ENCODE data around the gene DNAJC5G.
"Not testable (repeated sequence)": the region's sequence is repeated elsewhere in the genome, so short reads cannot be mapped to it uniquely, and the experiment has no call there.

The DNAJC5G gene

GRCh38 chr2:27255187-27255586, 20.0 kb upstream of the DNAJC5G start:
- no peak for DNase-seq

DNA sequence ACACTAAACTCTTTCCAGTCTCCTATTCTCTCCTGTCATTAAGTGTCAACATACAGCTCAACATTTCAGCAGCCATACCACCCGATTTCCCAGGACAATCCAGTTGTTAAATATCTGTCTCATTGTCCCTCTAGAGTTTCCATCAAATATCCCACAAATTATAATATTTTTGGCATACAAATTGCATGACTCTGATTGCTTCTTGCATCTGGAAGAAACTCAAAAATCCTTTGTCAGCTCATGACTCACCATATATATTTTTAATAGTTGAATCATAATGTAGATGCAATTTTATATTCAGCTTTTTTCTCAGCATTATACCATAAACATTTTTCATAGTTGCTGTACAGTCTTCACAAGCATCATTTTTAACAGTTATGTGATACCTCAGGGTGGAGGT, 19.6 kb upstream of the DNAJC5G start:
- DNase-seq: no peak

DNA sequence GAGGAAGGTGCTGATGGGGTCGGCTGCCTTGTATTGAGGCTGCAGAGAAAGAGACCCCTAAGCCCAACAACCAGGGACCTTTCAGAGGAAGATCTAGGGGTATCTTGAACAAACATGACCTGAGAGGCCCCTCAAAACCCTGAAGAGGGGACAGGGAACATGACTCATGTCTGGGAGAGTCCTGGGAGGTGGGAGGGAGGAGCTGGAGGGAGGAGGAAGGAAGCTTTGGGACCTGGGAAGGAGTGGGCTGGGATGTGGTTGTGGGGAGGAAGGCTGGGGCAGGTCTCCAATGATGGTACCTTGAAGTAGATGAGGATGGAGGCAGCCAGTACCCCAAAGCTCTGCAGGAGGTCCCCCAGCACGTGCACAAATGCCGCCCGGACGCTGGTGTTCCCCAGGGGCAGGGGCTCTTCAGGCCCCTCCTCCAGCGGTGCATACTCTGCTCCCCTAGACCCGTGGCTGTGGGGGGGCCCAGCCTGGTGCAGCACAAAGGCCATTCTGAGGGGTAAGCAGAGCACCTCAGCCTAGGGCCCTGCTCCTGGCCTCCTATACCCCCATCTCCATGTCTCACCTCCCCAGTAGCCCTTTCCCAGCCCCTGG, 18.3 kb upstream of the DNAJC5G start:
- no peak for DNase-seq

DNA sequence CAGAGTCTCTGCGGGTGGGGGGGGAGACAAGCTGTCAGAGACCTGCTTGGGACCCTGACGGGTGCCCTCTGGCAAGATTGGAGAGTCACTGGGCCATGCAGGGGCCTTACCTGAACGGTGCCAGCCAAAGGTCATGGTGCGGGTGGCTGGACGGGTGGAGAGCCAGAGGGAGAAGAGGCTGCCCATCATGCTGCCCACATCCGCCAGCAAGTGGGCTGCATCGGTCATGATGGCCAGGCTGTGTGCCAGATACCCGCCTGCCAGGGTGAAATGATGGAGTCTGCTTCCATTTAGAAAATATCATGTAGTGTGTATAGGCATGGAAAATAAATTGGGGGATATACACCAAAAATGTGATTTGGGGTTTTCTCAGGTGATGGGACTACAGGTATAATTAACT, 17.2 kb upstream of the DNAJC5G start:
- DNase-seq: no peak

DNA sequence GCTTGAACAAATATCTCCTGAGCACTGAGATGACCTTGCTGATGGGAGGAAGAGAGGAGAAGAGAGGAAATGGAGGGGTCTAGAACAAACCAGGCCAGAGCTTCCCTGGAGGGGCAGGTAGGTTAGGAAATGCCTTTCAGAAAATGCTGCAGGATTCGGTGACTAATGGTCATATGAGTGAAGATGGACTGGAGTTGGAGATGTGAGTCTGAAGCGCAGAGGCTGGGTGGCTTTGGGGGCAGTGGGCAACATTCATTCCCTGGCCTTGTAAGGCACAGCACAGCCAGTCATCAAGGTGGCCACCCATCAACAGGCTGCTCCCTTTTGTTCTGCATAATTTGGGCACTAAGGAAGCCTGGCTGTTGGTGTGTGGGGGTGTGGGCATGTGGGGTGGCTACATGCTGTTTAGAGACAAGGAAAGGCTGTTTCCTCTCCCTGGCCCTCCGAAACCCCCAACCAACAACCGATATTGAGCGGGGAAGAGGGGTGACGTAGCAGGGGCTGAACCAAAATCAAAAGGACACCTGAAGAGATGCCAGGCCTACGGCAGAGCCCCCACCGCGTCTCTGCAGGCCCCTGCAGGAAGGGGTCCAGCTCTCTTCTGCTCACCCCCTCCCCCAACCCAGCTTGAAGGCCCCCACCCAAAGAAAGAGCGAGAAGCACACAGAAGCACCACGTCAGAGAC, 13.8 kb upstream of the DNAJC5G start:
- no peak for DNase-seq

DNA sequence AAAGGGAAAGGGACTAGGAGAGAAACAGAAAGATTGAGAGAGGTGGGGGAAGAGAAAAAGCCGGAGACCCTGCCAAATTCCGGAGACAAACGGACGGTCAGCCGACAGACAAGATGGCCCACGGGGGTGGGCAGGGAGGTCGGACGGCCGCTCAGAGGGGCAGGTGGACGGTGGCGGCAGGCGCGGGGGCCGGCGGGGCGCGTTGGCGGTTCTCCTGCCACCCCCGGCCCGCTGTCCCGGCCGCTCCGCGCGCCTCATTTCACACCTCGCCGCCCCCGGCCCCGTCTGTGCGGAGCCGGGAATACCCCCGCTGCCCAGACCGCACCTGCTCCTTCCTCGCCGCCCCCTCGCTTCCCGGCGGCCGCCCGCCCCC, 13.3 kb upstream of the DNAJC5G start:
- DNase-seq: no peak

DNA sequence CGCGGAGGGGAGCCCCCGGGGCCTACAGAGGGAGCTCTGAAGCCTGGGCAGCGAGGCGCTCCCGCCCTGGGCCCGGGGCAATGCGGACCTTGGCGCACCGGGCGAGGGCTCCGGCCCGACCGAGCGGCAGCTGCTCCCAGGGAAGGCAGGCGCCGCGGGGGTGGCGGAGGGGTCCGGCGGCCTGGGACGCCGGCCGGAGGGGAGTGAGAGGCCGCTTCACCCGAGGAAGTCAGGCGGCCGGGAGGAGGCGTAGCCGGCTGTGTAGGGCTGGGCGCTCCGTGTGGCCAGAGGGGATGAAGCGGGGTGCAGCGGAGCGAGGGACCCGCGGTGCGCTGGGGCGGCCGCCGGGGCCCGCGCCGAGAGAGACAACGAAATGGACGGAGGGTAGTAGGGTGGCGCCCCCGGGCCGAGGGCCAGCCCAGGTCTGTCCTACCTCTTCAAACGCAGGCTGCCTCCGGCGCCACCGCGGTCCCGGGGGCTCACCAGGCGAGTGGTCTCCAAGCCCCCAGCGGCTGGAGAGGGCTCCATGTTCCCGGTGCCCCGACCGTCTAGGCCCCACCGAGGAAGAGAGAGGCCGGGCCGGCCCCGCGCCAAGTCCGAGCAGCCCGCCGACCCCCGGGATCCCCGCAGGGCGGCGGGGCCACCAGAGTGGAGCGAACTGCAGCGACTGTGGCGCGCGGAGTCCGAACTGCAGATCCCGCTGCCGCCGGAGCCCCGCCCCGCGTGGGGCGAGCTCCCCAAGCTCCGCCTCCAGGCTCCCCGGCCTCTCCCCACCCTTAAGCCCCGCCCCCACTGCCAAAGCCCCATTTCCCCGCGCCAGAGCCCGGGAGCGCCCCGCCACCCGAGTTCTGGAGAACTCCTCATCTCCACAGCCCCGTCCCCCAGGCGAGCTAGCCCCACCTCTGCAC, 12.6 kb upstream of the DNAJC5G start, which contains the start of gene SLC30A3:
Gene SLC30A3 (minus strand): TSS at position 669 of the 908 bp plus-strand sequence. CDS start 141 bp downstream, at position 528.
- DNase-seq: no peak

GRCh38 chr2:27263287-27264252, 11.7 kb upstream of the DNAJC5G start:
- no peak for DNase-seq

GRCh38 chr2:27264253-27264752, 10.9 kb upstream of the DNAJC5G start:
- DNase-seq: no peak

- DNase-seq: no peak
Observed at GRCh38 chr2:27264753-27265535, 10.3 kb upstream of the DNAJC5G start.

- no peak for DNase-seq
Observed at GRCh38 chr2:27265536-27265870, 9.7 kb upstream of the DNAJC5G start.

- DNase-seq: not testable (repeated sequence)
Observed at GRCh38 chr2:27268296-27268695, 6.9 kb upstream of the DNAJC5G start.

DNA sequence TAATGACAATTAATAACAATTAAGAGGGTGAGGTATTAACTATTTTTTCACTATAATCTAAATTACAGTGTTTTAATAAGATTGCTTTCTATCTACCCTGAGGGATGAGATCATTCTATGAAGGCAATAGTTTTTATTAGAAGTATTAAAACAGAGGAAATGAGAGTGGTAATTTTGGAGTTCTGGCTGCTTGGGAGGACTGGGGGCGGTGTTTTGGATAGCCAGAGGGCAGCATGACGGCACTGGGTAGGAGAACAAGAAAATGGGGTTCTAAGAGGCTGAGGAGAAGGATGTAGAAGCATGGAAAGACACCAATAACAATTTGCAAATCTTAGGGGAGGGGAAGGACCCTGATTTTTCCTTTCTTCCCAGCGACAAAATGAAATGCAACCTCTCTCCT, 5.1 kb upstream of the DNAJC5G start:
- DNase-seq: no peak

DNA sequence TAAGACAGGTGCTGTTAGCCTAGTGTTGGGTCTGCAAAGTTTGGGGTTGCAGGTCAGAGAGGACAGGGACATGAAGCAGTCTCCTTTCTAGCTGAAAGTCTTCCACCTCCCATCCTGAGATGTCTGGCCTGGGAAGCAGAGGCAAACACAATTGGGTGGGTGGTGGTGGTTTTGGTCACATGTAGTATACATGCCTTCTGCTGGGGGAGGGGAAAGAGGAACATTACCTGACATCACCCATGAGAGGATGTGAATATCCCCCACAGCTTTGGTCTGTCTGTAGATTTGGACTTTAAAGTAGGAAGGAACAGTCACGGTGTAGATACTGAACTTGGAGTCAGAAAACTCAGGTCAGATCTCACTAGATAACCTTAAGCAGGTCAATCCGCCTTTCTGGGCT, 4.6 kb upstream of the DNAJC5G start:
- no peak for DNase-seq

GRCh38 chr2:27271631-27272340, 3.4 kb upstream of the DNAJC5G start:
- DNase-seq: no peak

GRCh38 chr2:27272537-27273522, 2.4 kb upstream of the DNAJC5G start:
- DNase-seq: not testable (repeated sequence)

DNA sequence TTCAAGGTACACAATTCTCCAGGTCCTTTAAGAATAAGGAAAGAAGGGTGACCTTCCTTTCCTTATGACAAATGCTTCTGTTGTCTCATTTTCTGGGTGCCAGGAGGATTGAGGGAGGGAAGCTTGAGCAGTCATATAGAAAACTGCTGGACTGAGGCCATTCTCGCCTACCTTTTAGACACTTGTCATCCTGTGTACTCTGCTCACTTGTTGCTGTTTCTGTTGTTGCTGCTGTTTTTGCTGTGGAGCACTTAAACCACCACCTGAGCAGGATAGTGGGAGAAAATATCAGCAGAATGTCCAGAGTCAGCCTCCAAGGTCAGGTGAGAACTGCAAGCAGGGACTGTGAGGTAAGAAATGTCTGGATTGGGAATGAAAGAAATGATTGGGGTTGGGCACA, 2.8 kb downstream of the DNAJC5G start:
- no peak for DNase-seq

- DNase-seq: no peak
Observed at GRCh38 chr2:27280826-27281225, 5.6 kb downstream of the DNAJC5G start.

DNA sequence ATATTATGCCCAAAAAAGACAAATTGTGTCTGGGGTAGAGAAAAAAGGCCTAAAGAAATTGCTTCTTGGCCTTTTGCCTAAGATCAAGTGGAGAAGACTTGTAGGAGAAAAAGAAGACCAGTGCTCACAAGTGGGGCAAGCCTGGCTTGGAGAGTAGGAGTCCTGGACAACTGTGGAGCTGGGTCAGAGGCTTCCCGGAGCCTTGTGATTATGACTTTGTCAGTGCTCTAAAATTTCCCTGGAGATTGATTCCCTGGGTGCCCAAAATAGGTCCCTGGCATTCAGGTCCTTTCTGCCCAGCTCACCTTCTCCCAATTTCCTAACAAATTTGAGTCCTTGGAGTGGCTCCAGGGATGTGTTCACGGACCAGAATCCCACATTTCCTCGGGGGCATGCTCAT, 6.2 kb downstream of the DNAJC5G start:
- no peak for DNase-seq

Measured in KG1 (cell line).